ENCODE data around the gene HLA-DRB1. TPM values are rescaled to one million over a fixed set of nuclear protein-coding genes. Genes with fewer than 3 reads are reported as not detected.
"Not testable (repeated sequence)": the region's sequence is repeated elsewhere in the genome, so short reads cannot be mapped to it uniquely, and the experiment has no call there.

HLA-DRB1 gene
- 1,438 TPM for polyA plus RNA-seq (2012; ENCODE audit: low read depth, missing spikeins)

DNA sequence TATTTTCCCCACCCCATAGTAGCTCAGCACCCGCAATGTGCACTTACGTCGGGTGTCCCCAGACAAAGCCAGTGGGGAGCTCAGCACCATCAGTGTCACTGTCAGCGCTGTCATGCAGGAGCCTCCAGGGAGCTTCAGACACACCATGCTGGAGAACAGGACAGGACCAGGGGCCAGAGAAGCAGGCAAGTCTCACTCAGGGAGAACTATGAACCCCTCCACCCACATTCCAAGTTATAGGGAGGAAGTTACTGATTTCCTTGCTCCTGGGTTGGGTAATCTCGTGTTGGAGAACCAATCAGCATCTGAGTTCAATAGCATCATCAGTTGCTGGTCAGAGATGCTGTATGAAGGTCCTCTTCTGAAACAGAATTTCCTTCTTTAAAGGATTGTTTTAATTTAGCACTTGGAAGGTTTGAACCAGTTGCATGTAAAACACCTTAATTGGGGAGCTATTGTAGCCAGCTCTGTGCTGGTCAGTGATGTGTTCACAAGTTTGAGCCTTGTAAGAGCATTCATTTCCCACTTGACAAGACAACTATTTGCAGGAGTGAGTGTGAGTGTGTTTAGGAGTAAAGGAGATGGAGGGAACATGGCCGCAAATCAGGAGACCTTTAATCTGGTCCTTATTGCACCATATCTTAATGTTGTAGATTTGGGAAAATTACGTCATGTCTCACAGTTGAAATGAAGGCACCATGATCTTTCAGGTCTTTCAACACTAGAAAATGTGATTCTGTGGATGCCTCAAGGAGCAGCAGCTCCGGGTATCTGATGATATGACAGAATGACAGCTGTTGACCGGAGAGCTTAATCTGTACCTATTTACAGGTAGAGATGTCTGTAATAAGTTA, at the start of gene HLA-DRB1:
TSS of gene HLA-DRB1 (minus strand) at position 253 of the 854 bp plus-strand sequence. CDS start at position 147, 106 bp downstream.
- FAIRE-seq (peak; percentile 100), DNase-seq (ENCODE audit: insufficient read length, low spot score) (no peak)
- TF ChIP-seq TAF1 (IDR thresholded peaks at IDR 0.05; ENCODE audit: low read depth, low read length): peak; percentile 95
- TF ChIP-seq POLR2A (IDR thresholded peaks at IDR 0.05; ENCODE audit: low read depth, low read length): peak; percentile 97
- TF ChIP-seq PAX5 (IDR thresholded peaks at IDR 0.05; ENCODE audit: insufficient read depth, low read length, severe bottlenecking): no peak
- TF ChIP-seq POLR2AphosphoS5 (IDR thresholded peaks at IDR 0.05; ENCODE audit: low read depth, low read length): peak; percentile 98
- peak; percentile 65; the same call in 1 of the 2 replicates for TF ChIP-seq POU2F2 (IDR thresholded peaks at IDR 0.05; ENCODE audit: low read depth, low read length)
- TF ChIP-seq SPI1 (IDR thresholded peaks at IDR 0.05; ENCODE audit: low read depth, low read length): peak; percentile 46; the same call in 1 of the 2 replicates

DNA sequence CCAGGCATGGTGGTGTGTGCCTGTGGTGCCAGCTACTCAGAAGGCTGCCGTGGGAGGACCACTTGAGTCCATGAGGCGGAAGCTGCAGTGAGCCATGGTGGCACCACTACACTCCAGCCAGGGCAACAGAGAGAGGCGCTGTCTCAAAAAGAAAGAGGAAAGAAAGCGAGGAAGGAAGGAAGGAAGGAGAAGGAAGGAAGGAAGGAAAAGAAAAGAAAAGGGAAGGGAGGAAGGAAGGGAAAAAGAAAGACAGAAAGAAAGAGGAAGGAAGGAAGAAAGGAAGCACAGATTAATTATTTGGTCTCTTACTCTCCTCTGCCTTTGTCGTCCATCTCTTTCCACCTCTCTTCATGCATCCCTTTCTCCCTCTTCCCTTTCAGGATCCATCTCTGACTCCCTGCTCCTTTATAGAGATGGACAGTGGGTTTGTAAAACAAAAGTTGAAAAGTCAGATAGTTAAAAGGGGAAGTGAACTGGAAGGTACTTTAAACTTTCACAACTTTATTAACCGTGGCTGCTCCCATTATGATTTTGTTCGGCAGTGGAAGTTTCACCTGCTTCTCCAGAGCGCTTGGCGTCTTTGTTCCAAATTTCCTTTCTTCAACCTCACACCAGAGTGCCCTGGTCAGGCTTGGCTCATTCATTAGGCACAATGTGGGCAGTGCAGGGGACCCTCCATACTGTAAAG, 49.0 kb upstream of the HLA-DRB1 start:
- TF ChIP-seq POLR2AphosphoS5 (IDR thresholded peaks at IDR 0.05; ENCODE audit: low read depth, low read length) (peak; percentile 87), POU2F2 (IDR thresholded peaks at IDR 0.05; ENCODE audit: low read depth, low read length) (peak; percentile 35; the same call in 1 of the 2 replicates), SPI1 (IDR thresholded peaks at IDR 0.05; ENCODE audit: low read depth, low read length) (peak; percentile 73), PAX5 (IDR thresholded peaks at IDR 0.05; ENCODE audit: insufficient read depth, low read length, severe bottlenecking) (no peak), POLR2A (IDR thresholded peaks at IDR 0.05; ENCODE audit: low read depth, low read length) (peak; percentile 85)
- DNase-seq (ENCODE audit: insufficient read length, low spot score) (no peak), FAIRE-seq (no peak)

GRCh38 chr6:32637883-32638282, 48.2 kb upstream of the HLA-DRB1 start:
- peak; percentile 38 for FAIRE-seq
- DNase-seq (ENCODE audit: insufficient read length, low spot score): no peak
- no peak for TF ChIP-seq SPI1 (IDR thresholded peaks at IDR 0.05; ENCODE audit: low read depth, low read length)

GRCh38 chr6:32637219-32637880, 47.7 kb upstream of the HLA-DRB1 start, which contains the start of gene HLA-DQA1:
TSS of gene HLA-DQA1 (plus strand) at chr6:32637406. CDS start at chr6:32637459, 53 bp downstream.
- DNase-seq (ENCODE audit: insufficient read length, low spot score) (no peak), FAIRE-seq (peak; percentile 89)
- TF ChIP-seq POLR2A (IDR thresholded peaks at IDR 0.05; ENCODE audit: low read depth, low read length) (peak; percentile 99), POLR2AphosphoS5 (IDR thresholded peaks at IDR 0.05; ENCODE audit: low read depth, low read length) (peak; percentile 99), POU2F2 (IDR thresholded peaks at IDR 0.05; ENCODE audit: low read depth, low read length) (peak; percentile 82), PAX5 (IDR thresholded peaks at IDR 0.05; ENCODE audit: insufficient read depth, low read length, severe bottlenecking) (no peak), SPI1 (IDR thresholded peaks at IDR 0.05; ENCODE audit: low read depth, low read length) (no peak), TAF1 (IDR thresholded peaks at IDR 0.05; ENCODE audit: low read depth, low read length) (peak; percentile 97)

DNA sequence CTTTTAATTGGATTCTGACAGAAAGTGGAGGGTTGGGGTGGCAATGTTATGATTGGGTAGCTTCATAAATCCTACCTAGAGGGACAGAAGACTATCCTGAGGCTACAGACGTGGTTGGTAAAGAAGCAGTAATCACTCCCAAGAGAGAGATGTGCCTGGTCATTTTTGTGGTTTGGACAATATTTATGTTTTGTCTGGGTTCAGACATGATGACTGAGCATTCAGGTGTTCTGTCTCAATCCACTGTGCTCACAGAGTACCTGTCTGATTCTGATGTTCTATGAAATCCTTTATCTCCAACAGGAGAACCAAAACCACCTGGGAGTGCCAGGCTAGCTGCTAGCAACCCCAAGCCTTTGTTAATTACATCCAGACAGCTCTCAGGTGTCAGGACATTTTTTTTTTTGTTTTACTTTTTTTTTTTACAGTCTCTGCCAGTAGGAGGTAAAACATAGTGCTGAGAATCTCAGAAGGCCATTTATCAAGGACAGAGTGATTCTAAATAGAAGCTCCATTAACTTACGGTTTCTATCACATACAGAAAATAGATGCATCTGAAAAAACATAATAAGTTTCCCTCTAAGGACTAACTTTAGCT, 46.0 kb upstream of the HLA-DRB1 start:
- no peak for TF ChIP-seq POU2F2 (IDR thresholded peaks at IDR 0.05; ENCODE audit: low read depth, low read length)
- TF ChIP-seq PAX5 (IDR thresholded peaks at IDR 0.05; ENCODE audit: insufficient read depth, low read length, severe bottlenecking): no peak
- no peak for TF ChIP-seq SPI1 (IDR thresholded peaks at IDR 0.05; ENCODE audit: low read depth, low read length)
- TF ChIP-seq TAF1 (IDR thresholded peaks at IDR 0.05; ENCODE audit: low read depth, low read length): no peak
- TF ChIP-seq POLR2A (IDR thresholded peaks at IDR 0.05; ENCODE audit: low read depth, low read length): no peak
- no peak for TF ChIP-seq POLR2AphosphoS5 (IDR thresholded peaks at IDR 0.05; ENCODE audit: low read depth, low read length)
- peak; percentile 91 for FAIRE-seq
- DNase-seq (ENCODE audit: insufficient read length, low spot score): no peak

DNA sequence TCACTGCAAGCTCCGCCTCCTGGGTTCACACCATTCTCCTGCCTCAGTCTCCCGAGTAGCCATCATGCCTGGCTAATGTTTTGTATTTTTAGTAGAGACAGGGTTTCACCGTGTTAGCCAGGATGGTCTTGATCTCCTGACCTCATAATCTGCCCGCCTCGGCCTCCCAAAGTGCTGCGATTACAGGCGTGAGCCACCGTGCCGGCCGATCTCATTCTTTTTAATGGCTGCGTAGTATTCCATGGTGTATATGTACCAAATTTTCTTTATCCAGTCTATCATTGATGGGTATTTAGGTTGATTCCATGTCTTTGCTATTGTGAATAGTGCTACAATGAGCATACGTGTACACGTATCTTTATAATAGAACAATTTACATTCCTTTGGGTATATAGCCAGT, 40.1 kb upstream of the HLA-DRB1 start:
- not testable (repeated sequence) for FAIRE-seq; DNase-seq (ENCODE audit: insufficient read length, low spot score)

DNA sequence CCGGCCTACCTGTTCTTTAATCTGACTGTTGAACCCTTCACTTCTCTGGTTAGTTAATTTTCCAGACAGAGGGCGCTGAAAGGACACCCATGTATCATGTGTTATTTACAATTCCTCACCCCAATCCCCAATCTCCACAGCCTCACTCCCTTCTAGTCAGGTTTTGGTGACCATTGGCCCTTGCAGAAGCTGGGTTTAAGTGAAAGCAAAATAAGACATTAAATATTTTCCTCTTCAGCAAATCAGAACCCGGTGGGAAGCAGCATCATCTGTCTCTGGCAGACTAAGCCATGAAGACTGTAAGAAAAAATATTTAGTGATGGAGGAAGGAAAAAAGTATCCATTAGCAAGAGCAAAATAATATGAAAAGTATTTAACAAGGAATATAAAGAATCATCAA, 38.2 kb upstream of the HLA-DRB1 start:
- no peak for TF ChIP-seq SPI1 (IDR thresholded peaks at IDR 0.05; ENCODE audit: low read depth, low read length)
- TF ChIP-seq POLR2A (IDR thresholded peaks at IDR 0.05; ENCODE audit: low read depth, low read length): peak; percentile 49; the same call in 1 of the 2 replicates
- peak; percentile 38; the same call in 1 of the 2 replicates for TF ChIP-seq TAF1 (IDR thresholded peaks at IDR 0.05; ENCODE audit: low read depth, low read length)
- no peak for TF ChIP-seq PAX5 (IDR thresholded peaks at IDR 0.05; ENCODE audit: insufficient read depth, low read length, severe bottlenecking)
- DNase-seq (ENCODE audit: insufficient read length, low spot score): no peak
- FAIRE-seq: peak; percentile 84

DNA sequence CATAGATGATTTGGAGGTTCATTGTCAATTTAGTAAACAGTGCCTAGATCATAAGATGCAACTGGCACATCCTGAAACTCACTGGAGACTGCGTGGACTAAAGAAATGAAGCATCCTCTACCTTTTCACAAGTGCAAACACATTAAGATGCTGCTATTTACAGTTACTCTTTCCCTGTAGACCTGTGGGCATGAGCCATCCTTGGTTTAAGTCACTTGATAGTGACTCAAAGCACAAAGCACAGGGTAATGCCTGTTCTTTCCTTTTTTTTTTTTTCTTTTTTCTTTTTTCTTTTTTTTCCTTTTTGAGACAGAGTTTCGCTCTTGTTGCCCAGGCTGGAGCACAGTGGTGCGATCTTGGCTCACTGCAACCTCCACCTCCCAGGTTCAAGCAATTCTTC, 37.6 kb upstream of the HLA-DRB1 start:
- no peak for TF ChIP-seq TAF1 (IDR thresholded peaks at IDR 0.05; ENCODE audit: low read depth, low read length)
- peak; percentile 4; the same call in 1 of the 2 replicates for TF ChIP-seq POLR2AphosphoS5 (IDR thresholded peaks at IDR 0.05; ENCODE audit: low read depth, low read length)
- TF ChIP-seq POLR2A (IDR thresholded peaks at IDR 0.05; ENCODE audit: low read depth, low read length): peak; percentile 49; the same call in 1 of the 2 replicates
- peak; percentile 82 for FAIRE-seq
- DNase-seq (ENCODE audit: insufficient read length, low spot score): no peak

DNA sequence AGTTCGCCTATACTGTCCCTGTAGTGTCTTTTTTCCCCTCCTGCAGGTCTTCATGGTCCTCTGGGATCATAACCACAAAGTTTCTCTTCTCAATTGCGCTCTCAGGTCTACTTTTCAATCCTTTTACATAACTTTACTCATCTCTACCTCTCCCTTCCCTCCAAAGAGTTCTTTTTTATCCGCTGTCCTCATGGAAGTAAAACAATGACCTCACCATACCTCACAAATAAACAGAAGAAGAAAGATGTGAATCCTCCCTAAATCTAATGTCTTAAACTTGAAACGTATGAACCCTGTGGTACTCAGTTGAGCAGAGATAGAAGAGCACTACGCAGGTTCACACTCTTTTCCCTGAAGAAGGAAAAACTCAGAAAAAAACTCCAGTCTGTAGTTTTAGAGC, 35.5 kb upstream of the HLA-DRB1 start:
- TF ChIP-seq SPI1 (IDR thresholded peaks at IDR 0.05; ENCODE audit: low read depth, low read length): no peak
- TF ChIP-seq POLR2AphosphoS5 (IDR thresholded peaks at IDR 0.05; ENCODE audit: low read depth, low read length): no peak
- TF ChIP-seq TAF1 (IDR thresholded peaks at IDR 0.05; ENCODE audit: low read depth, low read length): no peak
- FAIRE-seq (peak; percentile 38), DNase-seq (ENCODE audit: insufficient read length, low spot score) (no peak)
